GM18868 (cell line): ENCODE results near the gene NPAS2.

Experiments used
- ATAC-seq: cut with Tn5 transposase; IDR thresholded peaks from one replicate; pipeline ENCODE4 v1.9.1; 2021; ENCODE audit warnings: mild to moderate bottlenecking, moderate library complexity; ENCODE audit not compliant: unreplicated experiment

Gene NPAS2

GRCh38 chr2:100902817-100903405 lies 83.0 kb downstream of the NPAS2 start:
- ATAC-seq, result no peak

GRCh38 chr2:100903534-100904258 lies 83.8 kb downstream of the NPAS2 start:
- ATAC-seq, result no peak

- no peak for ATAC-seq
These were observed 85.3 kb downstream of the NPAS2 start for GRCh38 chr2:100905132-100905805.

- no peak for ATAC-seq
These were observed 86.2 kb downstream of the NPAS2 start for GRCh38 chr2:100906131-100906530.

- ATAC-seq, result no peak
These were observed 86.7 kb downstream of the NPAS2 start for GRCh38 chr2:100906679-100907078.

GRCh38 chr2:100907832-100908231 lies 87.9 kb downstream of the NPAS2 start:
- no peak for ATAC-seq

GRCh38 chr2:100909534-100910081 lies 89.7 kb downstream of the NPAS2 start:
- ATAC-seq, result no peak

GRCh38 chr2:100910111-100910510 lies 90.2 kb downstream of the NPAS2 start:
- ATAC-seq, result no peak

- ATAC-seq, result no peak
These were observed 99.4 kb downstream of the NPAS2 start for GRCh38 chr2:100919316-100919715.

GRCh38 chr2:100921685-100922161 lies 101.8 kb downstream of the NPAS2 start:
- ATAC-seq, result no peak

GRCh38 chr2:100923461-100924060 lies 103.6 kb downstream of the NPAS2 start:
- no peak for ATAC-seq

GRCh38 chr2:100924122-100924519 lies 104.2 kb downstream of the NPAS2 start:
- ATAC-seq, result peak; percentile 10

GRCh38 chr2:100924520-100925451 lies 104.8 kb downstream of the NPAS2 start:
- peak; percentile 97 for ATAC-seq

GRCh38 chr2:100928235-100928634 lies 108.3 kb downstream of the NPAS2 start:
- ATAC-seq, result no peak

- no peak for ATAC-seq
These were observed 109.2 kb downstream of the NPAS2 start for GRCh38 chr2:100929147-100929546.

- no peak for ATAC-seq
These were observed 114.8 kb downstream of the NPAS2 start for GRCh38 chr2:100934504-100935371.

- no peak for ATAC-seq
These were observed 115.4 kb downstream of the NPAS2 start for GRCh38 chr2:100935372-100935752.

- no peak for ATAC-seq
These were observed 116.3 kb downstream of the NPAS2 start for GRCh38 chr2:100936070-100936741.
